NCI-H2029 treated with DMSO at 0.1 percent for 48 hours (cell line): ENCODE data around the gene ARHGEF16.

ENCODE experiments used
- DNase-seq: peaks from one replicate; lab custom pipeline; 2025; lab: John Stamatoyannopoulos, UW

Gene ARHGEF16

DNA sequence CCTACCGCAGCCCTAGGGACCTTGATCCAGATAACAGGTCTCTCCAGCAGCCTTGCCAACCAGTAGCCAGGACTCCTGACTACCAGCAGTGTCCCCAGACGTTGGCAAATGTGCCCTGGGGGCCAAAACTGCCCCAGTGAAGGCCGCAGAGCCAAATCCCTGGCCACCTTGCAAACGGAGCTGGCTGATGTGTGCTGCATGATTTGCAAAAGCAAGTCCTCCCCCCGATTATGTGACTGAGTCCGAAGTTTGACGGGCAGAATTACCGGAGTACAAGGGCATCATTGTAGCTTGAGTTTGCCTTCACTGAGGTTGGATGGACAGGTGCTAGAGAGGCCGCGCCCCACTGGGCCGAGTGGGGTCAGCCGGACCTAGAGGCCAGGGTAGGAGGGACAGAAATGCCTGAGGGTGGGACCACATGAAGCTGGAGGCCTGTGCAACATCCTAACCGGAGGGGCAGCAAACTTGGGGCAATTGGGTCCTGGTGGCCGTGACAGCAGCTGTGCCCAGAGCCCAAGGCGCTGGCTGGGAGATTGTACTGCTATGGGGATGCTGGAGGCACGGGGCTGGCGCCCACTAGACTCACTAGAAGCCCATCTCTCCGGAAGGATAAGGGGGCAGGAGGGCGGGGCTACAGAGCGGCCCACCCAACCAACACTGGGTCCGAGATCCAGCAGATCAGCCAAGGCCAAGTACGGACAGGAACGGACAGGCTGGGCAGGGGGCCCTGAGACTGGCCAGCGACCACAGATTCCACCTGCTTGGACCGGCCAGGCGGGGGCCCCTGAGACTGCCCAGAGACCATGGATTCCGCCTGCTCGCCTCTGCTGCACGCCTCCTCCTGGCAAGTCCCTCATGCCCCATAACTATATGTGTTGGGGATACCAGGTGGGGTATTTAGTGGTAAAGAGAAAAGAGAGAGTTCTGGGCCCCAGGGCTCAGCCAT lies 2.8 kb downstream of the ARHGEF16 start:
- DNase-seq = no peak

DNA sequence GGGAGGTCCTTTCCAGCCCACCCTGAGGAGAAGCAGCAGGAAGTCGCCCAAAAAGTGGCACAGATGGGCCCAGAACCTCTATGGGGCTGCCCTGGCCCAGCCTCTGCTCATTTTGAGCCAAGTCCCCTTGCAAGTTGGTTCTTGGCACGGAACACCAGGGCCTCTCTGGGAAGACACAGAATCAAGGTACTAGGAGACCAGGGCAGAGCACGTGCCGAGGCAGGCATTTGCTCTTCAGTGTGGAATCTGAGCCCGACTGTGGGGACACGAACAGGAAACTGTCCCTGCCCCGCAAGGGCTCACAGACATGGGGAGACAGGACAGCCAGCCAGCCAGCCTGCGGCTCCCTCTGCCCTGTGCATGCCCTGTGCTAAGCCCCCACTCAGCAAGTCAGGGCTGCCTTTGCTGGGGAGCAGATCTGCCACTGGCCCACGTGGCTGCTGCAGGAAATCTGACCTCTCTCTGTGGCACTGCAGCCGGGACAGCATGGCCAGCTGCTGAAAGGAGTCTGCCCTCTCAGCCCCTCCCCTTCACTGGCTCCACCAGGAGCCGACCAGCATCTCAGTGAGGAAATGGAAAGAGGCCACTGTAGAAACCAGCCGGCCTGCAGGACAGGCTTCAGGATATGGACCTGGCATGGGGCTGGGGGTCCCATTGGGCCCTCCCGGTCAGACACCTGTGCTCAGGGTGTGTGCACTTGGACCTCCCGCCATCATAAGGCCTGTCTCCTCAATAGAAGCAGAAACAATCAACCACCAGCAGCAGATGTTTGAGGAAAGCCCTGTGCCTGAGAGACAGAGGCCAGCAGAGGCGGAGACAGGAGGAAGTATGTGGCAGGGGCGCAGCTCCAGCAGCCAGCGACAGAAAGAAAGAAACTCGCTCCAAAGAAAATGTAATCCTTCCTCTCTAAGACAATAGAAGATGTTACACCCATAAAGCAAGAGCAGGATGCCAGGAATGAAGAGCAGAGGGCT lies 3.7 kb downstream of the ARHGEF16 start:
- DNase-seq = no peak

DNA sequence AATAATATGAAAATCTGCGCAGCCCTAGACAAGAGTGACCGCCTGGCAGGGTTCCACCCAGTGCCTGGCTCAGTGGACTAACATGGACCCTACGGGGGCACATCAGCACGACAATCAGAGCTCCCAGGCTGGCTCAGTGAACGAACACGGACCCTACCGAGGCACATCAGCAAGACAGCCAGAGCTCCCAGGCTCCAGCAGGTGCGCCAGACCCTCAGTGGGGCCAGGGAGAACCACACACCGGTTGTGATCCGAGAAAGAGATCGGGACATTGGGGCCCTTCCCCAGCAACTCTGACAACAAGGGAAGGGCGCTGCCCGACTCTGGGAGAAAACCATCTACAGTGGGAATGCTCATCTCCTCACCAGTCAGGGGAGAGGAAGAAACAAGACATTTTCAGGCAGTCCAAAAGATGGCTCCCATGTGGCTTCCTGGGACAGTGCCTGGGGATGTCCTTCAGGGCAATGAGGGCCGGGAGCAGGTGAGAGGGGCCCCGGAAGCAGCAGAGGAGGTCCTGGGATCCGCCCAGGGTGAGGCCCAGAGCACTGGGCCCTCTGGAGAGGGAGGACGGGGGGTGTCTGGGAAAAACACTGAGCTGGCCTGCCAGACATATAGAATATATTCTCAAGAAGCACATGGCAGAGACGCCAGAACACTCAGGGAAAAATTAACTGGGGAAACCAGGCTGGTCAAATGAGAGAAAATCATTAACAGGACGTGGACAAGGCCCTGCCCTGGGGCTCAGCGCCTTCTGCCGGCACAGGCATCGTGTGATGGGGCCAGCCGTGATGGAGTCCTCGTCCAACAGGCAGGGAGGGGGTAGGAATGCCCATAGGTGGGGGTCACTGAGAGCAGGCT lies 4.8 kb downstream of the ARHGEF16 start:
- DNase-seq = no peak

- no peak for DNase-seq
Observed at GRCh38 chr1:3459940-3460671, 5.6 kb downstream of the ARHGEF16 start.

DNA sequence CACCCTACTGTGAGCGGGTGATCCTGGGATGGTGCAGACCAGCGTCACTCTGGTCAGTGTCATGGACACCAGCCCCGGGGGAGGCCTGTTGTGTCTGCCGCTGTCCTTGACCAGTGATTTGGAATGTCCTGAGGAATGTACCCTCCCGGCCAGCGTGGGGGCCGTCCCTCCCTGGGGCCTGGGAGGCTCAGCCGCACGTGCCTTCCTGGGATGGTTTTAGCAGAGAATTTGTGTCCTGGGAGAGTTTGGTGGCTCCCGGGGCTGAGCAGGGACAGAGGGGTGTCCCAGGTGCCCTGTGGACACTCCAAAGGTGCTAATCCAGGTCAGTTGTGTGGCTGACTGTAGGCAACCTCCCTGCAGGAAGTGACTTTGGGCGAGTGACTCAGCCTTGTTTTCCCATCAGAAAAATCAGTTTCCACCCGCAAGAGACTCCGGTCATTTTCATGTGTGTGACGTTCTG lies 6.2 kb downstream of the ARHGEF16 start:
- DNase-seq = no peak

DNA sequence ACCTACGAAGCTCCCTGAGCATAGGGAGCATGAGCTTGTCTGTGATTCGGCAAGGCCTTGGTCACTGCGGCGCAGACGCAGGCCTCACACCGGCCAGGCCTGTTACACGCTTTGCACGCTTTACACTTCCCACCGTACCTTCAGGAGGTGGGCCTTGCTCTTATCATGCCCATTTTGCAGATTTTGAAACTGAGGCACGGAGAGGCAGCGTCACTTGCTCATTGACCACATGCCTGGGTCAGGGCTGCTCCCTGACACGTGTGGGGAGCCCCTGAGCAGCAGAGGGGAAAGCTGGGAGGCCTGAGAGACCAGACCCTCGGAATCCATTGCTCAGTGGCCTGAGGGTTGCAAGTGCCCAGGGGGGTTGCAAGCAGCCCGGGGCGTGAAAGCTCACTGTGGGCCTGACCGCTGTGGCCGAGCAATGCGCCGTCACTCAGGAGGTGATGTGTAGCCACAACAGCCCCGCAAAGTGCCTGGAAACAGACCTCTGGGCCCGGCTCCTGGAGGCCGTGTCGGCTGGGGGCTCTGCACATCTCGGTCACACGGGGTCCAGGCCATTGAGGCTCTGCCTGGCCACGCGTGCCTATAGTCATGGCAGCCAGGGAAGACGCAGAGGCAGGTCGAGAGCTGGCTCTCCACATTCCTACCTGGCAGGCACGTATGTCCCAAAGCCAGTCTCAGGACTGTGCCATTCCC lies 6.9 kb downstream of the ARHGEF16 start:
- DNase-seq = no peak

GRCh38 chr1:3461934-3462275 lies 7.4 kb downstream of the ARHGEF16 start:
- no peak for DNase-seq

- DNase-seq = no peak
Observed at GRCh38 chr1:3462356-3463012, 8.0 kb downstream of the ARHGEF16 start.

DNA sequence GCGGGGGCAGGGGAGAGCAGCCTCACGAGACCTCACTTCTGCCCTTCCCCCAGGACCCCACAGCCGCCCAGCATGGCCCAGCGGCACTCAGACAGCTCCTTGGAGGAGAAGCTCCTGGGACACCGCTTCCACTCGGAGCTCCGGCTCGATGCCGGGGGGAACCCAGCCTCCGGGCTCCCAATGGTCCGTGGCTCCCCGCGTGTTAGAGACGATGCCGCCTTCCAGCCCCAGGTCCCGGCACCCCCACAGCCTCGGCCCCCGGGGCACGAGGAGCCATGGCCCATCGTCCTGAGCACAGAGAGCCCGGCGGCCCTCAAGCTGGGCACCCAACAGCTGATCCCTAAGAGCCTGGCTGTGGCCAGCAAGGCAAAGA lies 8.5 kb downstream of the ARHGEF16 start:
- DNase-seq = no peak

DNA sequence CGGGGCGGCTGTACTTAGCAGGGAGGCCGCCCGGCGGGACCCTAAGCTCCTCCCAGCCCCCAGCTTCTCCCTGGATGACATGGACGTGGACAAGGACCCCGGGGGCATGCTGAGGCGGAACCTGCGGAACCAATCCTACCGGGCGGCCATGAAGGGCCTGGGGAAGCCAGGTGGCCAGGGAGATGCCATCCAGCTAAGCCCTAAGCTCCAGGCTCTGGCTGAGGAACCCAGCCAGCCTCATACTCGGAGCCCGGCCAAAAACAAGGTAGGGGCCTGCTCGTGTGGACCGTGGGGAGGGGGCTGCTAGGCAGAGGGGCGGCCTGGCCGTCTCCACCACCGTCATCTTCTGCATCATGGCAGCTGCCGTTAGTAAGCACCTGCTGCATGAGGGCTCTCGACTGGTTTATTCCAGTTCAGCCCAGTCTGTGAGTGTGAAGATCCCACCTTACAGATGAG lies 9.0 kb downstream of the ARHGEF16 start:
- no peak for DNase-seq

GRCh38 chr1:3463891-3464648 lies 9.6 kb downstream of the ARHGEF16 start:
- DNase-seq = no peak

DNA sequence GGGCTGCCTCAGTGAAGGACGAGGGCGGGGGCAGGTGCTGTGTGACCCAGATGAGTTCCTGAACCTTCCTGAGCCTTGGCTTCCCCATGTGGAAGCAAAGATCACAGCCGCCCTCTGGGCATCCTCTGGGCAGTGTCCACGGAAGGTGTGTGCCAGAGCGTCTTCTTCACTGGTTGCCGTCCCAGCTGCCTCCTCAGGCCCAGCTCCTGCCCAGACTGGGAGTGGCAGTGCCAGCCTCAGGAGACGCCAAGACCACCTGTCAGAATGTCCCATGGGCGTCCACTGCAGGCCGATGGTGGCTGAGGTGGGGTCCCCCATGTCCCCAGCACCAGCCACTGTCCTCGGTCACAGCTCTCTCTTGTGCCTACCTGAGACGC lies 10.2 kb downstream of the ARHGEF16 start:
- no peak for DNase-seq

GRCh38 chr1:3465091-3465934 lies 10.8 kb downstream of the ARHGEF16 start:
- no peak for DNase-seq

DNA sequence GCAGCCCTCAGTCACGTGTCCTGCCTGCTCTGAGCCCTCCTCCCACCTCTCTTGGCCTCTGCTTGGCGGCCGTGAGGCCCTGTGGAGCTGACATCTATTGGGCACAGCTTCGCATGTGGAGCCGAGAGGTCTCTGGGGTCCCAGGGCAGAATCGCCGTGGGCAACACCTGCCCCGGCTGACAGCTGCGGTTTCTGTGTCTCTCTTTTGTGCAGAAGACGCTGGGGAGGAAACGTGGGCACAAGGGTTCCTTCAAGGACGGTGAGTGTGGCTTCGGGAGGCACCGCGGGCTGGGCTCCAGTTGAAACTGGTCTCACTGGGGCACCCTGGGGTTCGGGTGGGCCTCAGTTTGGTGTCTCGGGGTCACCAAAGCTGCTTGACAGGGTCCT lies 11.5 kb downstream of the ARHGEF16 start:
- no peak for DNase-seq

- DNase-seq = no peak
Observed at GRCh38 chr1:3466366-3467075, 12.1 kb downstream of the ARHGEF16 start.

- DNase-seq = no peak
Observed at GRCh38 chr1:3467096-3468036, 12.9 kb downstream of the ARHGEF16 start.
